Osteocyte (in vitro differentiated cells): ENCODE measurements around the gene CHCHD10. TPM values are rescaled to one million over a fixed set of nuclear protein-coding genes. Genes with fewer than 3 reads are reported as not detected.

Experiments used
- DNase-seq: peaks from one replicate; pipeline ENCODE4 v3.0.0; 2021; ENCODE audit warnings: mixed read lengths; ENCODE audit not compliant: unreplicated experiment; ENCODE audit errors: extremely low spot score
- H3K27ac Mint-ChIP-seq: one replicate; pipeline ENCODE4 v1.8.0; 2021; ENCODE audit warnings: mild to moderate bottlenecking, mixed read lengths; ENCODE audit not compliant: unreplicated experiment
- H3K27me3 Mint-ChIP-seq: one replicate; pipeline ENCODE4 v1.8.0; 2021; ENCODE audit warnings: mixed read lengths; ENCODE audit not compliant: unreplicated experiment
- H3K36me3 Mint-ChIP-seq: one replicate; pipeline ENCODE4 v1.8.0; 2021; ENCODE audit warnings: mixed read lengths; ENCODE audit not compliant: unreplicated experiment
- H3K4me1 Mint-ChIP-seq: one replicate; pipeline ENCODE4 v1.8.0; 2021; ENCODE audit warnings: mixed read lengths; ENCODE audit not compliant: unreplicated experiment
- H3K4me3 Mint-ChIP-seq: one replicate; pipeline ENCODE4 v1.8.0; 2021; ENCODE audit warnings: mild to moderate bottlenecking, moderate library complexity, mixed read lengths; ENCODE audit not compliant: unreplicated experiment
- H3K9me3 Mint-ChIP-seq: one replicate; pipeline ENCODE4 v1.8.0; 2021; ENCODE audit warnings: mixed read lengths; ENCODE audit not compliant: unreplicated experiment
- CTCF ChIP-seq: fragments of 200-600 bp; sonication (generic); IDR thresholded peaks from 2 replicates; pipeline ENCODE4 v1.5.0; 2021; ENCODE audit warnings: antibody characterized with exemption, mild to moderate bottlenecking, moderate library complexity
- total RNA-seq: library from RNA; stranded (reverse); gene quantifications from 2 replicates; pipeline ENCODE4 v1.2.1, GENCODE V29; 2021

Gene CHCHD10
- total RNA-seq, 1 donor from 2014 or later: 34.0 TPM

GRCh38 chr22:23772649-23773473 is 5.1 kb upstream of the CHCHD10 start, which contains the start of gene MMP11:
TSS of gene MMP11 (plus strand) at chr22:23772849. CDS start at chr22:23772871, 22 bp downstream.
- peak within 1 kb of the TSS; percentile 72 for H3K4me3 Mint-ChIP-seq
- DNase-seq: no peak
- no peaks in the 10 kb centered on the region for H3K9me3 Mint-ChIP-seq
- no peaks in the 10 kb centered on the region for H3K27me3 Mint-ChIP-seq
- TF ChIP-seq CTCF: no peak
- H3K27ac Mint-ChIP-seq: peak within 1 kb of the TSS; percentile 79
- H3K4me1 Mint-ChIP-seq: peaks cover 55% of the 10 kb centered on the region
- H3K36me3 Mint-ChIP-seq: no peaks in the 10 kb centered on the region

GRCh38 chr22:23772315-23772648 is 4.5 kb upstream of the CHCHD10 start:
- Mint-ChIP-seq H3K4me1 (peaks cover 49% of the 10 kb centered on the region), H3K9me3 (no peaks in the 10 kb centered on the region), H3K27me3 (no peaks in the 10 kb centered on the region), H3K27ac (peak overlapping the region; percentile 44), H3K36me3 (no peaks in the 10 kb centered on the region), H3K4me3 (peak overlapping the region; percentile 55)
- no peak for TF ChIP-seq CTCF
- DNase-seq: no peak

- Mint-ChIP-seq H3K9me3 (no peaks in the 10 kb centered on the region), H3K36me3 (no peaks in the 10 kb centered on the region), H3K27me3 (no peaks in the 10 kb centered on the region), H3K4me3 (no peak overlapping the region), H3K27ac (no peak overlapping the region), H3K4me1 (peaks cover 38% of the 10 kb centered on the region)
- no peak for DNase-seq
- no peak for TF ChIP-seq CTCF
Observed at GRCh38 chr22:23769321-23769965, 1.7 kb upstream of the CHCHD10 start.

GRCh38 chr22:23767303-23767672 is 484 bp downstream of the CHCHD10 start:
- H3K36me3 Mint-ChIP-seq: no peaks in the 10 kb centered on the region
- TF ChIP-seq CTCF: no peak
- no peak for DNase-seq
- no peaks in the 10 kb centered on the region for H3K27me3 Mint-ChIP-seq
- no peaks in the 10 kb centered on the region for H3K9me3 Mint-ChIP-seq
- peak overlapping the region; percentile 27 for H3K27ac Mint-ChIP-seq
- H3K4me1 Mint-ChIP-seq: peaks cover 30% of the 10 kb centered on the region
- peak overlapping the region; percentile 62 for H3K4me3 Mint-ChIP-seq
